ENCODE results near the gene AOPEP.

AOPEP gene

DNA sequence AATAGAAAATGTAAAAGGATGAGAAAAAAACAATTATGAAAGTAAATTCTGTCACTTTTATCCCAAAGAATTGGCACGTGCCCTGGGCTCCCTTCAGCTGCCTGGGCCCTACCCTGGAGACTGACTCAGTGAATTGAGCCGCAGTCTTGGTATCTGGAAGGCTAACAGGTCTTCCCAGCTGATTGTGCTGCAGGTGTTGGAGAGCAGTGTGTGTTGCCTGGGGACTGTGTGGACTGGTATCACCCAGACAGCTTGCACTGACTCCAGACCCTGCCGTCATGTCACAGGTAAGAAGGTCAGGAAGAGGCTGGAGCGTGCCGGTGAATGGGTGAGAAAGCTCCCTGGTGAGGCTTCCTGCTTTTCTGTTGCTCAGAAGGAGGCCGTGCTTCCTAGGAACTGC, 83.3 kb downstream of the AOPEP start:
- H3K36me3 ChIP-seq (ENCODE audit: control insufficient read depth, insufficient read depth, low read length), result peaks cover 9% of the 10 kb centered on the region
- peaks cover 3% of the 10 kb centered on the region for H3K4me1 ChIP-seq (ENCODE audit: control insufficient read depth, insufficient read depth, low read length)
- no peaks in the 10 kb centered on the region for H3K9me3 ChIP-seq (ENCODE audit: control insufficient read depth, low read length)
- WGBS, 2 experiments, result 95 to 97% methylated on average over 6 of the region's 6 CpGs
- no peak overlapping the region for H3K27ac ChIP-seq (ENCODE audit: insufficient read depth, low read depth, low read length, poor library complexity, severe bottlenecking)
- no peaks in the 10 kb centered on the region for H3K27me3 ChIP-seq (ENCODE audit: control insufficient read depth, insufficient read depth, low read length, poor library complexity, severe bottlenecking)
- H3K4me3 ChIP-seq (ENCODE audit: insufficient read depth, low read depth, low read length), result no peak overlapping the region

DNA sequence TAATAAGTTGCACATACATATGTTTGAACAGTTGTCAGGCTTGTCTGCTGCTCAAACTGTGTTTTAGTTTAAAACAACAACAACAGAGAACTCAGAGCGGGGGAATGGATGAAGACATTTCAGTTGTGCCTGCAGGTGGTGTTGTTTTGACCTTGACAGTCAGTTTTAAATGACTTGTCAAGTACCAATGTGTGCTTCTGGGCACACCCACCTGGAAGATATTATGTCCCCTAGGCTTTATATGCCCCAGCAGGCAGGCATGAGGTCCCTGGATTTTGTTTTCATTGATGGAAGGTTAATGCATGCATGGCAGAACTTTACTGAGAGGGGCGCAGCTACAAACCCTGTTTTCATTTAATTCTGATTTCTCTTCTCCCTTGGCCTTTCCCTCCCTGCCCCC, 84.6 kb downstream of the AOPEP start:
- no peak overlapping the region for H3K27ac ChIP-seq (ENCODE audit: insufficient read depth, low read depth, low read length, poor library complexity, severe bottlenecking)
- peaks cover 9% of the 10 kb centered on the region for H3K36me3 ChIP-seq (ENCODE audit: control insufficient read depth, insufficient read depth, low read length)
- H3K27me3 ChIP-seq (ENCODE audit: control insufficient read depth, insufficient read depth, low read length, poor library complexity, severe bottlenecking), result no peaks in the 10 kb centered on the region
- no peak overlapping the region for H3K4me3 ChIP-seq (ENCODE audit: insufficient read depth, low read depth, low read length)
- WGBS, 2 experiments, result 97 to 99% methylated on average over 2 of the region's 2 CpGs
- H3K4me1 ChIP-seq (ENCODE audit: control insufficient read depth, insufficient read depth, low read length), result peaks cover 3% of the 10 kb centered on the region
- H3K9me3 ChIP-seq (ENCODE audit: control insufficient read depth, low read length), result no peaks in the 10 kb centered on the region

DNA sequence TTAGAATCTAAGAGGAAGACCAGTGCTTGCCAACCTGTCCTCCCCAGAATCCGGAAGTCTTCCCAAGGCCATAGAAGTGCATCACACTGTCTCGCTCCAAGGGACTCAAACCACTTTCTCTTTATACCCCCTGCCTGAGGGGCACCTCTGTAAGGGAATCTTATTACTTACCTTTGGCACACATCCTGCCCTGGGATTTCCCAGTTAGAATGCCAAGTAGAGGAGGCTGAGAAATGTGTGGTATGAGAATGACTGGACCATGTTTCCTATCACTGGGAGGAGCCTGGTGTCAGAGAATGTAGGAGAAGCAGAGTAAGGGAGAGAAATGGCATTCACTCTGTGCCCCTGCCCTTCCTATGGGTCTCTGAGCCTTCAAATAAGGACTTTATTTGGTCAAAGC, 85.8 kb downstream of the AOPEP start:
- H3K36me3 ChIP-seq (ENCODE audit: control insufficient read depth, insufficient read depth, low read length), result peaks cover 9% of the 10 kb centered on the region
- 98 to 100% methylated on average over 2 of the region's 2 CpGs for WGBS, 2 experiments
- H3K4me3 ChIP-seq (ENCODE audit: insufficient read depth, low read depth, low read length), result no peak overlapping the region
- peaks cover 3% of the 10 kb centered on the region for H3K4me1 ChIP-seq (ENCODE audit: control insufficient read depth, insufficient read depth, low read length)
- no peaks in the 10 kb centered on the region for H3K27me3 ChIP-seq (ENCODE audit: control insufficient read depth, insufficient read depth, low read length, poor library complexity, severe bottlenecking)
- H3K27ac ChIP-seq (ENCODE audit: insufficient read depth, low read depth, low read length, poor library complexity, severe bottlenecking), result no peak overlapping the region
- H3K9me3 ChIP-seq (ENCODE audit: control insufficient read depth, low read length), result no peaks in the 10 kb centered on the region

DNA sequence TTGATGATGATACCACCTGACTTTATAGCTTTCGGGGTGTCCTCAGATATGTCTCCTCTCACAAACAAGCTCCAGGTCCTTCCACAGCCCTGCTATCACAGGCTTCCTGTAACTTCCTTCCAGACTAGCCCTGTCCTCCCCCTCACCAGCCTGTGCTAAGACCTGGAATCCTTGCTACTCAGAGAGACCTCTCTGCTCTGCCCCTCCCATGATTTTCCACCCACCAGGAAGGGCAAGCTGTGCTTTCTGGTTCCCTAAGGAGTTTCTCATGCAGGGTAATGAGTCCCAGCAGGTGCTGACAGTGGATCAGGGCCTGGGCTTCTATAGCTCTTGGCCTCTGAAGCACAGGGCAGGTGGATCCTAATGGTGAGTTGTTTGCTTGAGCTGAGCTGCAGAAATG, 86.9 kb downstream of the AOPEP start:
- WGBS, 2 experiments, result 84 to 93% methylated on average over 1 of the region's 1 CpG
- peaks cover 3% of the 10 kb centered on the region for H3K4me1 ChIP-seq (ENCODE audit: control insufficient read depth, insufficient read depth, low read length)
- H3K4me3 ChIP-seq (ENCODE audit: insufficient read depth, low read depth, low read length), result no peak overlapping the region
- no peak overlapping the region for H3K27ac ChIP-seq (ENCODE audit: insufficient read depth, low read depth, low read length, poor library complexity, severe bottlenecking)
- H3K36me3 ChIP-seq (ENCODE audit: control insufficient read depth, insufficient read depth, low read length), result peaks cover 3% of the 10 kb centered on the region
- no peaks in the 10 kb centered on the region for H3K27me3 ChIP-seq (ENCODE audit: control insufficient read depth, insufficient read depth, low read length, poor library complexity, severe bottlenecking)
- H3K9me3 ChIP-seq (ENCODE audit: control insufficient read depth, low read length), result no peaks in the 10 kb centered on the region

DNA sequence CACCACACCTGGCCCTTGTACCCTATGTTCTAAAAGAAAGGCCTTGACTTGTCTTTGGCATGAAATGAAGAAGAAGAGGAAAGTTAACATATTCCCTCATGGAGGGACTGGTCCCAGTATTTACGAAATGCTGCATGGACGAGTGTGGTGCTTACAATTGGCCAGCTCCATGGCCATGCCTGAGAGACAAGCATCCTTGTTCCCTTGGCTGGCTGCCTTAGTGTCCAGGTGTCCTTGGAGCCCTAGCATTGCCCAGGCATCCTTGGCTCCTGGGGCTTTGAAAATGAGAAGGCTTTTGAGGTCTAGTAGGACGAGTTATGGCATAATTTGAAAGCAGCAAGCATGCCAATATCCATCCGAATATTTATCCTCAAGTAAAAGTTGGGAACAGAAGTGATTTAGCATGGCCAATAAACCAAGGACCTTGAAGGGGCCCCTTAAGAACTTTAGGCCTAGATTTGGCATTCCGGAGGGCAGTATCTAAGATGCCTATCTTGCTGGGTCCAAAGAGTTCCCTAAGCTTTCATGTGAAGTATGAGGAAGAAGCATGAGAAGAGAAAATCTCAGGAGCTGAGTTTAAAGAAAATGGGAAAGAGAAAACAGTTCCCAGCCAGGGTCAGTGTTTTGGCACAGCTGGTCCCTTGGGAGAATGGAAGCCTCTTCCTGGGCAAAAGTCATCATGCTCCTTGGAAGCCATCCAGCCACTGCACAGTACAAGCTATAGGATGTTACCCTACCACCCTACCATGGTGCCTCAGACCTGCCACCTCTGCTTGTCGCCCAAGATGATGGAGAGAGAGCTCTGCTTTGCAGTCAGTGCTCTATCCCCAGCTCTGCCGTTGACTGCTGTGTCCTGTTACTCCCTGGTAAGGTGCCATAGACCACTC, 91.0 kb downstream of the AOPEP start:
- H3K36me3 ChIP-seq (ENCODE audit: control insufficient read depth, insufficient read depth, low read length), result no peaks in the 10 kb centered on the region

DNA sequence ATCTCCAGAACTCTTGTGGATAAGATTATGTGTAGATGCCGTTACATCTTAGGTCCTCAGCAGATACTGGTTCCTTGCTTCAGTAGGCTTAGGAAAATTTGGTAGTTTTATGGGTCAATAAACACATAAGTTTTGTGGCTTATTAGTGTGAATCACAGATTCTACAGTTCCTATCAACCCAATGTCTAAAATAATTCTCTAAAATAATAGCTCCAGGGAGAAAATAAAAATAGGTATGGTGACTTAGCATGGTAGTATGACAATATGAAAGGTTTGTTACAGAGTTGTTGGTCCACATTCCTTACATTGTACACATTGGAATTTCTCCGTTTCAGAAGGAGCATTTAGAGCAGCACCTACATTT, 91.7 kb downstream of the AOPEP start:
- Histone ChIP-seq H3K36me3 (ENCODE audit: control insufficient read depth, insufficient read depth, low read length) (no peaks in the 10 kb centered on the region), H3K27ac (ENCODE audit: insufficient read depth, low read depth, low read length, poor library complexity, severe bottlenecking) (no peak overlapping the region), H3K9me3 (ENCODE audit: control insufficient read depth, low read length) (no peaks in the 10 kb centered on the region), H3K4me1 (ENCODE audit: control insufficient read depth, insufficient read depth, low read length) (peaks cover 18% of the 10 kb centered on the region), H3K4me3 (ENCODE audit: insufficient read depth, low read depth, low read length) (no peak overlapping the region), H3K27me3 (ENCODE audit: control insufficient read depth, insufficient read depth, low read length, poor library complexity, severe bottlenecking) (peaks cover 10% of the 10 kb centered on the region)
- WGBS, 2 experiments, result 95 to 100% methylated on average over 1 to 2 of the region's 2 CpGs

More for the DNA sequence above, 91.0 kb downstream of the AOPEP start:
- Histone ChIP-seq H3K27ac (ENCODE audit: insufficient read depth, low read depth, low read length, poor library complexity, severe bottlenecking) (no peak overlapping the region), H3K4me1 (ENCODE audit: control insufficient read depth, insufficient read depth, low read length) (peaks cover 18% of the 10 kb centered on the region), H3K27me3 (ENCODE audit: control insufficient read depth, insufficient read depth, low read length, poor library complexity, severe bottlenecking) (peaks cover 3% of the 10 kb centered on the region), H3K9me3 (ENCODE audit: control insufficient read depth, low read length) (no peaks in the 10 kb centered on the region), H3K4me3 (ENCODE audit: insufficient read depth, low read depth, low read length) (no peak overlapping the region)
- WGBS, 2 experiments, result 81% methylated on average over 7 of the region's 7 CpGs

DNA sequence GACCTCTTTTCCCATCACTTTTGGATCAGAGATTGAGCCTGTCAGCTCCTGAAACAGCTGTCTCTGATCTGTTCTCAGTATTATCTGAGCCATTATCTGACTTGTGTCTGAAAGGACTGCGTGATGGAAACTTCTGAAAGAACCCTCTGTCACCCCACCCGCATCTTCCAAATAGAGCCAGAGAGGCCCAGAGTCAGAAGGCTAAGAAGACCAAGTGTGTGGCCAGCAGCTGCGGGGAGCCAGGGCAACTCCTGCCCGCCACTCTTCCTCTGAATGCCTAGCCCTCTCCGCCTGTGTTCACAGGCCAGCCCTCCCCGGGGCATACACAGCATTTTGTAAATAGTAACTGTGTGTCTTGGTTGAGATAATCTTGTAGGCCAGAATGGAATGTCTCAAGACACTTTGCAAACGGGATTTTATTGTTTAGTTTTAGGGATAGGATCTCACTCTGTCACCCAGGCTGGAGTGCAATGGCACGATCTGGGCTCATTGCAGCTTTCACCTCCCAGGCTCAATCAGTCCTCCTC, 92.7 kb downstream of the AOPEP start:
- Histone ChIP-seq H3K27ac (ENCODE audit: insufficient read depth, low read depth, low read length, poor library complexity, severe bottlenecking) (no peak overlapping the region), H3K4me3 (ENCODE audit: insufficient read depth, low read depth, low read length) (no peak overlapping the region)
- 82 to 86% methylated on average over 8 of the region's 8 CpGs for WGBS, 2 experiments

DNA sequence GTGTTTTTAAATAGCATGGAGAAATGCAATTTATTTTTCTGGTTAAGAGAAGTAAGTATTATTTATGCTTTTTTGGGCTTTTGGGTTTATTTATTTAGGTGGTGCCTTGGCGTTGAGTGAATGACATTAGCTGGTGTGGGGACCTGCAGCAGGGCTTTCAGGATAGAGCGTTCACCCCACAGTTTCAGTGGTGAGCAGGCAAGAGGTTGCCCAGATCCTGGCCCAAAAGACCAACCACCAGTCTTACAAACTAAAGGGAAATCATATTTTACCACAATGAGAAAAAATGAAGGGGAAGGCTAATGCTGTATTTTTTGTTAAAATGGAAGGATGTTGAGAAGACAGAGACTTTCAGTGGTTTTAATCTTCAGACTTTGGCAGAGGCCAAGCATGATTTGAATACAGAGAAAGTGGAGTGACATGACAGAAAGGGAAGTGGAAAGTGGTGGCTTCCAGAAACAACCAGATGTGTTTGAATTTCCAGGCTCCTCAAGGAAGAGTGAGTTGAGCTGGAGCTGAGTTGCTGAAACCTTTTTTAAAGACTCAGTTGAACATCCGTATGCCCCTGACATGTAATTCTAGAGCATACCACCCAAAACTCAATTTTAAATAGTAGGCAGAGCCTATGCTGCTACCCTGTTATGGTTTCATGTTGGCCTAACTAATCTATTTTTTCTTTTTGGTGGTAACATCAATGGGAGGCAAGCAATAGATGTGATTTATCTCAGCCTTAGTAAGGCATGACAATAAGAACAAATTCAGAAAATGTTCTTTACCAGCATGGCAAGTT, 94.8 kb downstream of the AOPEP start:
- Histone ChIP-seq H3K27me3 (ENCODE audit: control insufficient read depth, insufficient read depth, low read length, poor library complexity, severe bottlenecking) (peaks cover 24% of the 10 kb centered on the region), H3K27ac (ENCODE audit: insufficient read depth, low read depth, low read length, poor library complexity, severe bottlenecking) (no peak overlapping the region), H3K9me3 (ENCODE audit: control insufficient read depth, low read length) (no peaks in the 10 kb centered on the region), H3K36me3 (ENCODE audit: control insufficient read depth, insufficient read depth, low read length) (no peaks in the 10 kb centered on the region), H3K4me1 (ENCODE audit: control insufficient read depth, insufficient read depth, low read length) (peaks cover 29% of the 10 kb centered on the region), H3K4me3 (ENCODE audit: insufficient read depth, low read depth, low read length) (no peak overlapping the region)
- WGBS, 2 experiments, result 96 to 98% methylated on average over 3 of the region's 3 CpGs

More for the DNA sequence above, 92.7 kb downstream of the AOPEP start:
- Histone ChIP-seq H3K9me3 (ENCODE audit: control insufficient read depth, low read length) (no peaks in the 10 kb centered on the region), H3K36me3 (ENCODE audit: control insufficient read depth, insufficient read depth, low read length) (no peaks in the 10 kb centered on the region), H3K4me1 (ENCODE audit: control insufficient read depth, insufficient read depth, low read length) (peaks cover 15% of the 10 kb centered on the region), H3K27me3 (ENCODE audit: control insufficient read depth, insufficient read depth, low read length, poor library complexity, severe bottlenecking) (peaks cover 19% of the 10 kb centered on the region)

DNA sequence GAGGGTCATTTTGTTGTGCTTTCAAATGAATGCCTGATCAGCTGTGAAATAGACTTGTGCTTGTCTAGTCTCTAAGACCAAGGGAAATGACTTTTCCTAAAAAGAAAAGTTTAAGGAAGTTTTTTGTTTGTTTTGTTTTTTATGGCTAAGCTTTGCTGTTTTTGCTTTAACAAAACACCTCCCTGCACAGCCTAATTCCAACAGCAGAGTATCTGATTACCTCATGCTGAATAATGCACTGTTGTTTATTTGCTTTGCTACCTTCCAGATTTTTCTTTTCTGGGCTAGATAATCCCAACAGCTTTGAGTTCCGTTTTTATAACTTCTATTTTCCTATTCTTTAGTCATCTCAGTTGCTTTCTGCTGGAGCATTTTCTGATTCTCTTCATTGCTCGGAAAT, 95.8 kb downstream of the AOPEP start:
- Histone ChIP-seq H3K27me3 (ENCODE audit: control insufficient read depth, insufficient read depth, low read length, poor library complexity, severe bottlenecking) (peaks cover 25% of the 10 kb centered on the region), H3K9me3 (ENCODE audit: control insufficient read depth, low read length) (no peaks in the 10 kb centered on the region), H3K36me3 (ENCODE audit: control insufficient read depth, insufficient read depth, low read length) (no peaks in the 10 kb centered on the region), H3K4me3 (ENCODE audit: insufficient read depth, low read depth, low read length) (no peak overlapping the region), H3K4me1 (ENCODE audit: control insufficient read depth, insufficient read depth, low read length) (peaks cover 39% of the 10 kb centered on the region), H3K27ac (ENCODE audit: insufficient read depth, low read depth, low read length, poor library complexity, severe bottlenecking) (no peak overlapping the region)
- 89 to 91% methylated on average over 2 of the region's 2 CpGs for WGBS, 2 experiments

DNA sequence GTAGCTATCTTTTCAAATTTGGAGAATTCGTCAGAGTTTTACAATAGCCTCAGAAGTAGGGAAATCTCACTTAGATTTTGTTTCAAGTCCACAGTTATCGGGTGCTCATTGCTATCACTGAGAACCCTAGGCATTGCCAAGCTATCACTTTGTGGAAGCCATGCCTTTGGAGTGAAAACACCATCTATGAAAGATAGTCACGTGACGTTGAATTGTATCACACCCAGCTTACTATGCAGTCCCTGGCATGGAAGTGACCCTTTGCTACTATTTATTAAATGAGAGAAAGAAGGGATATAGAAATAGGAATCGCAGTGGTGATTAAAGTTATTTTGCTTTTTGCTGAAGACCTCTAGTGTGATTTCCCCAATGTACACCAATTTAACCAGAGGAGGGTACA, 97.2 kb downstream of the AOPEP start:
- 90 to 92% methylated on average over 5 of the region's 5 CpGs for WGBS, 2 experiments
- peaks cover 25% of the 10 kb centered on the region for H3K27me3 ChIP-seq (ENCODE audit: control insufficient read depth, insufficient read depth, low read length, poor library complexity, severe bottlenecking)
- H3K36me3 ChIP-seq (ENCODE audit: control insufficient read depth, insufficient read depth, low read length), result no peaks in the 10 kb centered on the region
- H3K4me1 ChIP-seq (ENCODE audit: control insufficient read depth, insufficient read depth, low read length), result peaks cover 39% of the 10 kb centered on the region
- no peak overlapping the region for H3K27ac ChIP-seq (ENCODE audit: insufficient read depth, low read depth, low read length, poor library complexity, severe bottlenecking)
- no peaks in the 10 kb centered on the region for H3K9me3 ChIP-seq (ENCODE audit: control insufficient read depth, low read length)
- no peak overlapping the region for H3K4me3 ChIP-seq (ENCODE audit: insufficient read depth, low read depth, low read length)
